ENCODE results near the gene ANKRD44.

ANKRD44 gene

DNA sequence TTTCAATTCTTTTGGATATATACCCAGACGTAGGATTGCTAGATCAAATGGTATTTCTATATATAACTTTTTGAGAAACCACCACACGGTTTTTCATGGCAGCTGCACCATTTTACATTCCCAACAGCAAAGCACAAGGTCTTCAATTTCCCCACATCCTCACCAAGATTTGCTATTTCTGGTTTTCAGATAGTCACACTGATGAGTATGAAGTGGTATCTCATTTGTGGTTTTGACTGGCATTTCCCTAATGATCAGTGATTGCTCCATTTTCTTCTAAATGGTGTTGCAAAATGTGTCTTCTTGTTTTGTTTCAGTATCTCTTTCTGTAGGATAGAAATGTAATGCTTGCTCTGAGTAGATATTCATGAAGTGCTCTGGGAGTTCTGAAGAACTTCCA lies 52.0 kb downstream of the ANKRD44 start:
- no peak overlapping the region for H3K4me3 ChIP-seq (replicated peaks; ENCODE audit: low read depth, low read length)
- TF ChIP-seq, protein P1, sequence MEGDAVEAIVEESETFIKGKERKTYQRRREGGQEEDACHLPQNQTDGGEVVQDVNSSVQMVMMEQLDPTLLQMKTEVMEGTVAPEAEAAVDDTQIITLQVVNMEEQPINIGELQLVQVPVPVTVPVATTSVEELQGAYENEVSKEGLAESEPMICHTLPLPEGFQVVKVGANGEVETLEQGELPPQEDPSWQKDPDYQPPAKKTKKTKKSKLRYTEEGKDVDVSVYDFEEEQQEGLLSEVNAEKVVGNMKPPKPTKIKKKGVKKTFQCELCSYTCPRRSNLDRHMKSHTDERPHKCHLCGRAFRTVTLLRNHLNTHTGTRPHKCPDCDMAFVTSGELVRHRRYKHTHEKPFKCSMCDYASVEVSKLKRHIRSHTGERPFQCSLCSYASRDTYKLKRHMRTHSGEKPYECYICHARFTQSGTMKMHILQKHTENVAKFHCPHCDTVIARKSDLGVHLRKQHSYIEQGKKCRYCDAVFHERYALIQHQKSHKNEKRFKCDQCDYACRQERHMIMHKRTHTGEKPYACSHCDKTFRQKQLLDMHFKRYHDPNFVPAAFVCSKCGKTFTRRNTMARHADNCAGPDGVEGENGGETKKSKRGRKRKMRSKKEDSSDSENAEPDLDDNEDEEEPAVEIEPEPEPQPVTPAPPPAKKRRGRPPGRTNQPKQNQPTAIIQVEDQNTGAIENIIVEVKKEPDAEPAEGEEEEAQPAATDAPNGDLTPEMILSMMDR (IDR thresholded peaks at IDR 0.05; ENCODE audit: low read depth, low read length, missing control alignments): no peak

DNA sequence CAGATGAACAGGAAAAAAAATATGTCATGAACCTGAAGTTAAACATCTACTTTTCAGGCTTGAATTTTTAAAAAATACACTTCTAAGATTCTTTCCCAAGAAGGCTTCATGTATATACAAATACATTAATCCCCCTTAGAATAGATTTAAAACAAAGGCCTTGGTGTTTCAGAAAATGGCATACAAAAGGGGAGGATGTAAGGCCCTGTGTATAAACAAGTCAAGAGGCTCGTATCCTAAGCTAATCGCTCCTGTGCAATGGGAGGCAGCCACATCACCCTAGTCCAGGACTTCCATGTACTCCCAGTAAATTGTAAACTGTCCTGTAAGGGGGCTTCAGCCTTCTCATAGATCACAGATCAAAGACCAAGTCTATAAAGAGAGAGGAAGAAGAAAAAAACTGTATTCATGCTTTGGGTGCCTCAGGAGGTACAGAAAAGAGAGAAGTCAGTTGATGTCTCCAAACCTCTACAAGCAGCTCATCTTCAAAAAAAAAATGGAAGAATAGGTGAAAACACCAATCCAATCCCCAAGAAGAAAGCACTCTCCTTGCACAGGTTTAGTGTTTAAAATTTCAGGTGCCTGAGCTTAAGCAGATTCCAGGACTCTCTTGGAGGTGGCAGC lies 53.9 kb downstream of the ANKRD44 start:
- TF ChIP-seq, protein P1 (IDR thresholded peaks at IDR 0.05; ENCODE audit: low read depth, low read length, missing control alignments): no peak
- H3K4me3 ChIP-seq (replicated peaks; ENCODE audit: low read depth, low read length): no peak overlapping the region
- no peak for DNase-seq (ENCODE audit: extremely low read depth, low read depth)

More for the DNA sequence above, 52.0 kb downstream of the ANKRD44 start:
- no peak for DNase-seq (ENCODE audit: extremely low read depth, low read depth)

DNA sequence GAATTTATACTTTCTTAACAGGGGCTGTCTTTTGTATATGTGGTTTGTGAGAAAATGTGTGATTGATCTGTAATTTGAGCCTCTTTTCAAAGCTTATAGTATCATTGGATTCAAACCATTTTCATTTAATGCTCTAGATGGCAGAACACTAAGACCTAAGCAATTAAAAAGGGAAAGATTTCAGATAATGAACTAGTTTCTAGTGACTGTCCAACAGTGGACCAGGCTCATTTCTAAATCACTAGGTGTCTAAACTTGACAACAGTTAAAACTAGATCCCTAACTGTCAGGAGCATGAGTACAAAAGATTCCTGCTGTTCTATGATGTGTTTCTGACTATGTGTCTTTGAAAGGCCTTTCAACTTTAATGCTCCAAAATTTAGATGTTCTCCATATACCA lies 54.6 kb downstream of the ANKRD44 start:
- TF ChIP-seq, protein P1 (IDR thresholded peaks at IDR 0.05; ENCODE audit: low read depth, low read length, missing control alignments): no peak
- H3K4me3 ChIP-seq (replicated peaks; ENCODE audit: low read depth, low read length): no peak overlapping the region

DNA sequence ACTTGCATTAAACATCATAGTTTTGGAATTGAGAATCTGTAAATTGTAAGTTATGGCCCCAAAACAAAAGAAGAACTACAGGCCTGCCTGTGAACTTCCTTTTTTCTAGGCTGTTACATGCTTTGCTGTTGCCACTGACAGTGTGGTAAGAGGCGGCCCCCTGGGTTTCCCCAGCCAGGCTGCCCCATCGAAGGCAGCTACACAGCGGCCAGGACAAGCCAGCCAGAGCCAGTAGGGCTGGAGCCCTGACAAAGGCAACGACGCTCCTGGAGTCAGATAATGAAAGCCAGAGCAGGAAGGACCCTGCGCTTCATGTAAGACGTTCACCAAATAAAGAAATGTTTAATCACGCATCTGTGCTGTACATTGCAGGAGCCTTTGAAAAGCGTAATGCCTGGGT lies 55.0 kb downstream of the ANKRD44 start:
- DNase-seq (ENCODE audit: extremely low read depth, low read depth): no peak
- no peak overlapping the region for H3K4me3 ChIP-seq (replicated peaks; ENCODE audit: low read depth, low read length)
- TF ChIP-seq, protein P1 (IDR thresholded peaks at IDR 0.05; ENCODE audit: low read depth, low read length, missing control alignments): no peak

More for the DNA sequence above, 54.6 kb downstream of the ANKRD44 start:
- DNase-seq (ENCODE audit: extremely low read depth, low read depth): no peak

DNA sequence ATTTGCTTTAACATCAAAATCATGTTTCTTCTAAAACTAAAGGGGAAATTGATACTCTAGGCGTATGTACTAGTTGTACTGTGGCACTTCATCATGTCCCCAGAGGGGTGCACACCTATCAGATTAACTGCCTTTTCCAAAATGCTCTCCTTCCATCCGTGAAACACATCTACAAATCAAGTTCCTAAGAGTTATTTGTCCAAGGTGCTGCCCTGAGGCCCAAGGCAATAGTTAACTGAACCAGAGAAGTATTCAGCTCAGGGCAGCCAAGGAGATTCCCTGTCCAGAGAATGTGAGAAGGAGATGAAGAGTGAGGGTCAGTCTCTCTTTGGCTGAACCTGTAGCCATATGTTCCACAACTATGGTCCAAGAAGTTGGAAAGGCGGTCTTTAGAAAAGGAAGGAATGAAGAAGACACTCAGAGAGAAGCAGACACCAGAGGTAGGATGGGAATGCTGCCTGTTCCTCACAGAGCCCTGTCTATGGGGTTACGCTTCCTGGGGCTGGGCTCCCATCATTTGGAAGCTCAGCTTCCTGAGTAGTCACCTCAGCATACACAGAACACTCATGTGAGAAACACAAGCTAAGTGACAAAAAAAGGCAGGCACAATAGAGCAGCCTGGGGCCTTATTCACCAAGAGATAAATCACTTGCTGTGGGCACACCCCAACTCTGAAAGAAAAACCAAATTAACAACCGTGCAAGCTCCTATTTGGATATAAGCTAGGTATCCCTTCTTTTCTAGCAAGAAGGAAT lies 55.6 kb downstream of the ANKRD44 start:
- no peak overlapping the region for H3K4me3 ChIP-seq (replicated peaks; ENCODE audit: low read depth, low read length)
- TF ChIP-seq, protein P1 (IDR thresholded peaks at IDR 0.05; ENCODE audit: low read depth, low read length, missing control alignments): no peak
- no peak for DNase-seq (ENCODE audit: extremely low read depth, low read depth)

DNA sequence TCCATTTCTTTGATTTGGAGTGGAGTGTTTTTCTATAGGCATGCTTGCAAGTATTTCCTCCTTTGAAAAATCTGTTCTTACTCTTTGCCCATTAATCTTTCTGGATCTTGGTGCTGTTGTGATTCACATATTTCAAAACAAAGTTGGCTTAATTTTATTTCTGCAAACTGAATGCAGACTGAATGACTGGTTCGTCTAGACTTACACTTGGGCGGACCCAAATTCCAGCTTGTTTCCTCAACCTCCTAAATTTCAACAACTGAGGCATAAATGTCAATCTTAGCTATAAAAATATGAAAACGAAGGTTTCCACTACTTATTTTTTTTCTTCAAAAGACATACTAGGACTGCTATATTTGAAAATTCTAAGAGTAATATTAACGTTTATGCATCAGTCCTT lies 59.0 kb downstream of the ANKRD44 start:
- TF ChIP-seq, protein P1 (IDR thresholded peaks at IDR 0.05; ENCODE audit: low read depth, low read length, missing control alignments): no peak
- no peak for DNase-seq (ENCODE audit: extremely low read depth, low read depth)

More for the DNA sequence above, 59.0 kb downstream of the ANKRD44 start:
- no peak overlapping the region for H3K4me3 ChIP-seq (replicated peaks; ENCODE audit: low read depth, low read length)

All from HFF-Myc (cell line).